GM19467 (cell line): ENCODE data around the gene UNC5A.

ENCODE experiments used
- ATAC-seq: cut with Tn5 transposase; IDR thresholded peaks from one replicate; pipeline ENCODE4 v1.9.1; 2021; ENCODE audit warnings: mild to moderate bottlenecking, moderate library complexity; ENCODE audit not compliant: unreplicated experiment

The UNC5A gene

DNA sequence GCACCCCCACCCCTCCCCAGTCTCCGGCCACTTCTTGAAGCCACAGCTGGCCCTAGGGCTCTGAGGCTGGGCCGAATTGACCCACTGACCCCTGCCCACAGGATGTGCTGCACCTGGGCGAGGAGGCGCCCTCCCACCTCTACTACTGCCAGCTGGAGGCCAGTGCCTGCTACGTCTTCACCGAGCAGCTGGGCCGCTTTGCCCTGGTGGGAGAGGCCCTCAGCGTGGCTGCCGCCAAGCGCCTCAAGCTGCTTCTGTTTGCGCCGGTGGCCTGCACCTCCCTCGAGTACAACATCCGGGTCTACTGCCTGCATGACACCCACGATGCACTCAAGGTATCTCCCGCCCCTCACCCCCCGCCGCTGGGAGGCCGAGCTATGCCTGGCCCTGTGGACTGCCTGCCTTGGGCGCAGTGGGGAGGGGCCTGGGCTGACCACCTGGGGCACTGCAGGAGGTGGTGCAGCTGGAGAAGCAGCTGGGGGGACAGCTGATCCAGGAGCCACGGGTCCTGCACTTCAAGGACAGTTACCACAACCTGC, 67.5 kb downstream of the UNC5A start:
- no peak for ATAC-seq

DNA sequence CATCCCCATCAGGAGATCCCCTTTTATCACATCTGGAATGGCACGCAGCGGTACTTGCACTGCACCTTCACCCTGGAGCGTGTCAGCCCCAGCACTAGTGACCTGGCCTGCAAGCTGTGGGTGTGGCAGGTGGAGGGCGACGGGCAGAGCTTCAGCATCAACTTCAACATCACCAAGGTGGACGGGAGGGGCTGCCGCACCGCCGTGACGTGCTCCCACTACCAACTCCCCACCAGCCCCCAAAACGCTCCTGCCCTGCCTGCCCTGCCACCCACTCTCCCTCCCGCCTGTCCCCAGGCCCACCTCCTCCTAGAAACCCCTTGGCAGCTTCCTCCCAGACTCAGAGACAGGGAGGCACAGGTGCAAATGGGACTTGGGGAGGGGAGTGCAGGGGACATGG, 68.1 kb downstream of the UNC5A start:
- no peak for ATAC-seq

- no peak for ATAC-seq
Observed at GRCh38 chr5:176878906-176879662, 68.7 kb downstream of the UNC5A start.

DNA sequence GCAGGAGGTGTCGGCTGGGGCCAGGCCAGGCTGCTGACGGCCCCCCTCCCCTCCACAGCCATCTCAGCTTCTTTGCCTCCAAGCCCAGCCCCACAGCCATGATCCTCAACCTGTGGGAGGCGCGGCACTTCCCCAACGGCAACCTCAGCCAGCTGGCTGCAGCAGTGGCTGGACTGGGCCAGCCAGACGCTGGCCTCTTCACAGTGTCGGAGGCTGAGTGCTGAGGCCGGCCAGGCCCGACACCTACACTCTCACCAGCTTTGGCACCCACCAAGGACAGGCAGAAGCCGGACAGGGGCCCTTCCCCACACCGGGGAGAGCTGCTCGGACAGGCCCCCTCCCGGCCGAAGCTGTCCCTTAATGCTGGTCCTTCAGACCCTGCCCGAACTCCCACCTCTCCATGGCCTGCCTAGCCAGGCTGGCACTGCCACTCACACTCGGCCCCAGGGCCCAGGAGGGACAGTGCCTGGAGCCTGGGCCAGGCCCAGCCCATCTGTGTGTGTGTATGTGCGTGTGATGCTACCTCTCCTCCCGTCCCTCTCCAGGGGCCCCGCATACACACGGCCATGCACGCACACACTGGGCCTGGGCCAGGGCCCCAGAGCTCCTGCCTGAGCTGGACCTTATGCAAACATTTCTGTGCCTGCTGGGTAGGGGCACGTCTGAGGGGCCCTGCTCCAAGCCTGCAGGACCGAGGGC, 69.5 kb downstream of the UNC5A start:
- no peak for ATAC-seq

DNA sequence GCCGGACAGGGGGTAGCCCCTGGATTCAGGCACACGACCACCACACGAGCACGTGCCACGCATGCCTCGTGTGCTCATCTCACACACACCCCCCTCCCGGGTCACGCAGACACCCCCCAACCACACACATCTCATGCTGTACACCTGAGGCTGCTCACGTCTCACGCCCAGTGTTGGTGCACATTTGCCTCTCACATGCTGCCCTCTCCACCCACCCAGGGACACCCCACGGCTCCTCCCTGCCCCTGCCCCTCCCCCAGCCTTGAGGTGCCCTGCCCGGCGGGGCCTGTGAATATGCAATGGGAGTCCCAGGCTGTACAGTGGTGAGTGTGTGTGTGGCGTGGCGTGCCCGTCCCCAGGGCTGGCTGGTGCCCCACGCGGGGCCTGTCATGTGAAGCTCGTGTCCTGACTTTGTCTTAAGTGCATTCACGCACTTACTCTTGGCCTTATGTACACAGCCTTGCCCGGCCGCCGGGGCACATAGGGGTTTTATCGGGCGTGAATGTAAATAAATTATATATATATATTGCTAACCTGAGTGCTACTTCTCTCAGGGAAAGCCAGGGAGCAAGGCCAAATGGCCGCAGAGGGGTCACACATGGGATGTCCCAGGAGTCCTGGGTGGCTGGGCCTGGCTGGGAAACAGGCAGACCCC, 70.1 kb downstream of the UNC5A start:
- no peak for ATAC-seq

DNA sequence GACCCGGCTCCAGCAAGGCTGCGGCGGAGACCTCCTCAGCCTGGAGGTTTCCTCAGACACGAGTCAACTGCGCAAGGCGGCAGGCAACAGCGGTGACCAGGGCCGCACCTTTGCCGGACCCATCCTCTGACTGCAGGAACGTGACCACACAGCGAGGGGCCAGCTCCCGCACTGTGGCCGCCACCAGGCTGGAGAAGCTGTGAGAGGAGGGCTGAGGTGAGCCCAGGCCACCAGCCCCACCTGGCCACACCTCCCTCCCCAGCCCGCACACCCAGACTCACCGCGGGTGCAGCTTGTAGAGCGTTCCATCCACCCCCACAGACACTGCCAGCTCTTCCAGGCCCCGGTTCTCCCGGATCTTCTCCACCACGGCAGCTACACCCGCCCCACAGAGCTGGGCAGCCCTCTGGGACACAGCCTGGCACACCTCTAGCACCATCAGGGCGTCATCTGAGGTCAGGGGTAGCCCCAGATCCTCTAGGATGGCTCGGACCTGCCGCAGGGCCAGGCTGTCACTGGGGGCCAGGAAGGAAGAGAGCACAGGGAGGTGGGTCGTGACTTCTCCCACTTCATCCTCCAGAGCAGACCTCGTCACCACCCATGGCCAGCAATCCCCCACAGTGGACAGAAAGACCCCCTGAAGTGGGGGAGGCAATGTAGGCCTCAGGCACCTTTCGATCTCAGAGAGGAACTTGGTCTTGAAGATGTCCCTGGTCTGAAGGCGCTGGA, 70.8 kb downstream of the UNC5A start:
- ATAC-seq = no peak

- no peak for ATAC-seq
Observed at GRCh38 chr5:176881816-176882566, 71.6 kb downstream of the UNC5A start.

GRCh38 chr5:176882567-176882903, 72.2 kb downstream of the UNC5A start:
- no peak for ATAC-seq

DNA sequence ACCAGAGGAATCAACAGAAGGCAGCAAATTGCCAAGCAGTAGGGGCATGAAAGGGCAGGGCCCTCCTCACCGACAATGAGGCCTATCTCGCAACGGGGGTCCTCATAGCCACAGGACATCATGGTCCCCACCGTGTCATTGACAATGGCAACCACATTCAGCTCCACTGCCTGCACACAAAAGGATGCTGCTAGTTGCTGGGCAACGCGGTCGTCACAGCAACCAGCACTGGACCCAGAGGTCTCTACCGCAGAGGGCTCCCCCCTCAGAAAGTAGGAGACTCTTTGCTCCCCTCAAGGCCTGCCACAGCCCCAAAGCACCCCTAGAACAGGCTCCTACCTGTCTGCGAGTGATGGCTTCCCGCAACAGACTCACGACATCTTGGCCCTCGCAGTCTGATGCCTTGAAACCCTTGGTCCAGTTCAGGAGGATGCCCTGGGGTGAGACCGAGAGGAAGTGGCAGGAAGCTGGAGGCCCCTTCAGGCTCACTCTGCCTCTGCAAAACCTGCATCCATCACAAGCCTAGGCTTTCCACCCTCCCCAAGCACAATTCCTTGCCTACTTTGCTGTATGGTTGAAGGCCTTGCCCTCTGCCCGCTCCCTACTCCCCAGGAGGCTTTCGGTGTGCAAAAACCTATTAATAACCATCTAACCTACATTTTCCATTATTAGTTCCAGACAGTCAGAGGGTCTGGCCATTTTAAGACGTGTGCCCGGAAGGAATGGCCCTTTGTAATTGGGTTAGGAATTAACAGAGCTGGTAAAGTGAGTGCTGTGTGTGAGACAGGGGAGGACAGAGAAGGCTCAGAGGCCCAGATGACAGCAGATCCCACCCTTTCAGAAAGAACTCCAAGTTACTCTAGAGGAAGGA, 73.6 kb downstream of the UNC5A start:
- ATAC-seq = no peak

GRCh38 chr5:176884571-176884890, 74.2 kb downstream of the UNC5A start:
- ATAC-seq = no peak

GRCh38 chr5:176886336-176887251, 76.2 kb downstream of the UNC5A start:
- no peak for ATAC-seq

DNA sequence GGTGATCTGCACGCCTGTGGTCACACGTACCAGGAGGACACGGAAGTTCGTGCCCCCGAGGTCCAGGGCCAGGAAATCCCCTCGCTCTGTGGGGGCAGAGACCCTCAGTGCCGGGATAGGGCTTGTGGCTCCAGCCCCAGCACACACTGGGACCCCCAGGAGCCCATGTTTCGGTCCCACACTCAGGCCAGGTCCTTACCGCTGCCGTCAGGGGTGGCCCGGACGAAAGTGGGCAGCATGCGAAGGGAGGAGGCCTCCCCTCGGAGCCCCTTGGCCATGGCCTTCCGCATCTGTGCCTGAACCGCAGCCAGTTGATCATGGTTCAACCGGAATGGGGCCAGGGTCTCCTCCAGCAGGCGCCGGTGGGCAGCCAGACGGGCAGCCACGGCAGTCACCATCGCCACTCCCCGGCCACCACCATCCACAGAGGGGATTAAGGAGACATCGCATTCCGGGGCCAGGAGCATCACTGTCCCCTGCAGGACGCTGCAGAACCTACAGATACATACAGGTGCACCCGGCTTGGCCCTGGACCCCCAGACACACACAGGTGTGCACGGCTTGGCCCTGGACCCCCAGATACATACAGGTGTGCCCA, 77.0 kb downstream of the UNC5A start:
- no peak for ATAC-seq

DNA sequence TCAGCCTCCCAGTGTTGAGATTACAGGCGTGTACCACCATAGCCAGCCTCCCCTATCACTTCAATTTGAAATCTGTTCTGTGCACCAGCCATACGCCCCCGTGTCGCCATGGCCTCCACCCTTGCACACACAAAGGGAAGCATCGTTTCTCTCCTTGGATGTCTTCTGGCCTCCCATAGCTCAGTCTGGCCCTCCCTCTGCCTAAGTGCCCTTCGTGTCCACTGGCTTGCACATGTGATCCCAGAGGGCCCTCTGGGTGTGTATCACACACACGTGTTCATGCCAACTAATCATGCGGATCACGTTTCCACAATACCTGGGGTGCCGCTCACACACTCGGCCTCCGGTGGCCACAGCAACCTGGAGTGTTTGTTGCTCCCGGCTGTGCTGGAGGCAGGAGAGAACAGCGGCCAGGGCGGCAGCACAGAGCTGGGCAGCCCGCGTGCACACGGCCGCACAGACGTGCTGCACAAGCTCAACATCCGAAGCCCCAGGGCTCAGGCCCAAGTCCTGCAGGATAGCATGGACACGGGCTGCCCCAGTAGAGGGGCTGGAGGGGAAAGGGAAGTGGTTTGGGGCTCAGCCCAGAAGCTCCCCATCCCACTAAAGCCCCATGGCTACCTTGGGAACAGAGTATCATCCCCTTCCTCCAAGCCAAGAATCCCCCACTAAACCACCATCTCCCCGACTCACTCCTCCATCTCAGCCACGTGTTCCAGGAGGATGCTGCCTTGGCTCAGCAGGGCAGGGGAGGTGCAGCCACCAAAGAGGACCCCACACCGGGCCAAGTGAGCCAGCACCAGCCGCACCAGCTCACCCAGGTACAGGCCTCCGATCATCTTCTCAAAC, 77.9 kb downstream of the UNC5A start:
- ATAC-seq = no peak

GRCh38 chr5:176888865-176889165, 78.5 kb downstream of the UNC5A start:
- no peak for ATAC-seq

DNA sequence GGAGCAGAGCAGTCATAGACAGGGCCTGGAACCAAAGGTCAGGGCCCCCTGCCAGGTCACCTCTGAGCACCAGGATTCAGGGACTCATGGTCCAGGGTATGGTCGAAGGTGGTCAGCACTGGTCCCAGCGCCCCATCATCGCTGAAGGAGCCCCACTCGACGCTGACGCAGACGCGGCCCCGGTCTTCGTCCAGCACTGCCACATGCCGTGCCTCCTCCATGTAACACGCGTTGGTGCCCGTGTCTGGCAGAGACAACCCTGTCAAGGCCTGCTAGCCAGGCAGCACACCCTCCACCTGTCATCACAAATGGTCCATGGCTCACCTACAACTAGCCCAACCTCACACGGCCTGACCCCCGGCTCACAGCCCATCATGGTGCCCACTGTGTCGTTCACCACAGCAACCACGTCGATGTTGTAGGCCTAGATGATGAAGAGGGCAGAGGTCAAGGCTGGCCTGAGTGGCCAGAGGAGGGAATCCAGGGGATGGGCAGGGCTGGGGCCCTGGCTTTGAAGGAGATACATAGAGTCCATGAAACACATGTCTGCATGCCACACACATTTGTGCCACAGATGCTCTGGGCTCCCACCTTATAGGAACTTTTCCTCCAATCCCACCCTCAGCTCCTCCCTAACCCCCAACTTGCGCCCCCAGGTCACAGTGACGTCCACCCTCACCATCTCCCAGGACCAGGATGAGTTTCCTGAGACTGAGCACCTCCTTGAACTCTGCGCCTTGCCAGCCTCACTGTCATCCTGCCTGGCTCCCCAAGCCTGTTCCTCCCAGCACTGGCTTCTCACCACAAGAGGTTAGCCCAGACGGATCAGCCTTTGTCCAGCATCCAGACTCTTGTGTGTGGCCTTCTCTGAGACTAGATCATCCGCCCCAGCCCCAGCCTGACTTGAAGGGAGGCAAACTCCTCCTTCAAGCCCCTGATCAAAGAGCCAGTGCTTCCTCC, 79.2 kb downstream of the UNC5A start:
- ATAC-seq = no peak
